IPS-18c (cell line): Measurements from ENCODE around the gene HOXD9.

ENCODE experiments used
- H3K4me3 ChIP-seq: 2 replicates; pipeline ENCODE4 v1.7.0; 2013; ENCODE audit warnings: low read depth, mild to moderate bottlenecking, low read length, moderate library complexity; ENCODE audit not compliant: insufficient read depth
- H3K9me3 ChIP-seq: one replicate; pipeline ENCODE4 v1.6.1; 2013; ENCODE audit warnings: mild to moderate bottlenecking, low read length, moderate library complexity; ENCODE audit not compliant: control insufficient read depth, insufficient read depth

The HOXD9 gene

GRCh38 chr2:176151442-176152287, 29.1 kb downstream of the HOXD9 start, which contains the start of gene HOXD4:
HOXD4 (plus strand) TSS chr2:176151550; CDS start chr2:176151634, 84 bp downstream.
- no peak within 1 kb of the TSS for H3K4me3 ChIP-seq
- no peaks in the 10 kb centered on the region for H3K9me3 ChIP-seq

DNA sequence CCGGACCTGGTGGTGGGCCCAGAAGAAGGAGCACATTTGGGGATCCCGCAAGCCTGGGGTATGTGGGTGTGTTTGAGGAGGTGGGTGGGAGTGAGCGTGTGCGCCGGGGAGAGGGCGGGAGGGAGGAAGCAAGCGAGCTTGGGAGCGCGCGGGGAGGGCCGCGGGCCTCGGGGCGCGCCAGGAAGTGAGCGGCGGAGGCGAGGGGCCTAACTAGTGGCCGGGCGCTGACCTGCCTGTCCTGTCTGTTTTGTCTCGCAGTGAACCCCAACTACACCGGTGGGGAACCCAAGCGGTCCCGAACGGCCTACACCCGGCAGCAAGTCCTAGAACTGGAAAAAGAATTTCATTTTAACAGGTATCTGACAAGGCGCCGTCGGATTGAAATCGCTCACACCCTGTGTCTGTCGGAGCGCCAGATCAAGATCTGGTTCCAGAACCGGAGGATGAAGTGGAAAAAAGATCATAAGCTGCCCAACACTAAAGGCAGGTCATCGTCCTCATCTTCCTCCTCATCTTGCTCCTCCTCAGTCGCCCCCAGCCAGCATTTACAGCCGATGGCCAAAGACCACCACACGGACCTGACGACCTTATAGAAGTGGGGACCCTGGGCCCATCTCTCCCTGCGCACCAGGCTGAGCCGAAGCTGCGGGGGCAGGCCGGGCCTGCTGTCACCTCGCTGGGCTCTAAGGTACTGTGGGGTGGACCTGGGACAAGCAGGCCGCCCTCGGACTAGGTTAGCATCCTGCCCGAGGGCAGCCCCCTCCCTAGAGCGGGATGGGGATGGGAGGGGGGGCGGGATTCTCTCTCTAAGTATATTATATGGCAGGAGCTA, 30.0 kb downstream of the HOXD9 start:
- H3K9me3 ChIP-seq = no peaks in the 10 kb centered on the region
- no peak overlapping the region for H3K4me3 ChIP-seq

DNA sequence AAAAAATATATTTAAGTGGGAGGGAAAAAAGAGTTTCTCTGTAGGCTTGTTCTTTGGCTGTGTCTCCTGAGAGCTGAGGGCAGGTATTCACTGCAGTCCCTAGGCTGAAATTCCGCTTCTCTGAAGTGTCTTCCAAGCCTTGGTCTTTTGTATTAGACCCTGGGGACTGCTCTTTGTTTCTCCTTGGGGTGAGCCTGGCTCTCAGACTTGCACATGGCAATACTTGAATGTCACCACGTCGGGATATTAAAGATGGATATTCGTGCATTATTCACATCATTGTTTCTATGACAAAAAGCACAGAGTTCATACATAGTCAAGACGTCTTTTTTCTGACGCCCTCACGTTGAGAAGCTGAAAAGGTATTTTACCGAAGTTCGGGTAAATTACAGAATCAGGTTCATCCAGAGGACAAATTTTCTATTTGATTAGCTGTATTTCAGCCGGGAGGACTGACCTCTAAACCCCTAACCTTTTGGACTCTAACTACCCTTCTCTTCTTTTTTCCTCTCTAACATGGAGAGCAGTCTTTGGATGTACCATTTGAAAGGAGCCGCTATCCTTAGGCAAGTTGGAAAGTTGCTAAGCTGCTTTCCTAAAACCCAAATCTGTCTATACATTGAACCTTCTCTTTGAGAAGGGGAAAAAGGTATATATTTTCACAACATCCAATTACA, 32.2 kb downstream of the HOXD9 start:
- no peaks in the 10 kb centered on the region for H3K9me3 ChIP-seq
- H3K4me3 ChIP-seq = no peak overlapping the region

DNA sequence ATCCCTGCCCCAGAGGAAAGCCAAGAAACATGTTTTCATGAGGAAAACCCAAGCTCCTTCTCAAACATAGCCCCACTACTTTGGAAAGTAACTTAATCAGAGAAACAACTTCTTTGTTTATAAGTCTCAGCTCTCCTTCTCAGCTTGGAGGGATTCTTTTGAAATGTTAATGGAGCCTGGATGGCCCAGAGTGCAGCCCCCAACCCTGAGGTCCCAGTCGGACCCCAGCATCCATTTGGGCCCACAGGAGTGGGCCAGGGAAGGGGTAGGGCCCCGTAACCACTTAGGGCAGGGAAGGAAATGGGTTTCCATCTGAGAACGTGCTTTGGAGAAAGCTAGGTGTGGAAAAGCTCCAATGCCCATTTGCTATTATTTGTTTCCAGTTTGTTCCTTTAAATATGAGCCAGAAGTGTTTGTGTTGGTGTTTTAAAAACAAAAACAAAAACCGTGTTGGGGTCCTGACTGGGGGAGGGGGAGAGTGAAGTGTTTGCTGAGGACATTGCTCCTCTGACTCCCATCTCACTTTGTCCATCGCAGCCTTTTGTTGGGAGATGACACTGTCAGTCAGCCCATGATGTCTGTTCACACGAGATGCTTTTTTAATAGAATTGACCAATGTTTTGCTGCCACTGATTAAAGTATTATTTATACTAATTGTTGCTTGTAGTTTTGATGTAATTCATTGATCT, 33.0 kb downstream of the HOXD9 start:
- H3K4me3 ChIP-seq = no peak overlapping the region
- no peaks in the 10 kb centered on the region for H3K9me3 ChIP-seq

- Histone ChIP-seq H3K4me3 (no peak overlapping the region), H3K9me3 (no peaks in the 10 kb centered on the region)
These were observed 33.8 kb downstream of the HOXD9 start for GRCh38 chr2:176156301-176156806.

- Histone ChIP-seq H3K4me3 (no peak within 1 kb of the TSS), H3K9me3 (no peaks in the 10 kb centered on the region)
These were observed 34.4 kb downstream of the HOXD9 start, which contains the start of gene HOXD3 for GRCh38 chr2:176156807-176157498. HOXD3 (plus strand) TSS chr2:176157307; CDS start chr2:176169115, 11,808 bp downstream.

GRCh38 chr2:176157499-176158185, 35.1 kb downstream of the HOXD9 start:
- no peak overlapping the region for H3K4me3 ChIP-seq
- H3K9me3 ChIP-seq = peaks cover 3% of the 10 kb centered on the region

DNA sequence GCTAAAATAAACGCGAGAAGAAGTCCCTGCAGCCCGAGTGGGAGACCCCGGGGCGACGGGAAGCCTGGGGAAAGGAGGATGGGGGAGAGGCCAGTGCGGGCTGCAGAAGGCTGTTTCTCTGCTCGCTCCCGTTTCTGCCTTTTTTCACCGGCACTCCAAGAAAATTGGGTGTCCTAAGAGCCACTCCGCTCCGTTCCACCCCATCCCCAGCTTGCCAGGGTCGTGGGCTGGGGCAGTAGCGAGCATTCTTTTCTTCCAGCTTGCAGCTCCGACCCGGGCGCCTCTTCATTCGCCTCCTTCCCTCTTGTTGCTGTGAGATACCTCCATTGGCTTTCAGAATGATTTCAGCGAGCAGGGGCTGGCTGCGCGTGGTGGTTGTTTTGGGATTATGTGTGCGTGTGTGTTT, 35.7 kb downstream of the HOXD9 start:
- H3K4me3 ChIP-seq = no peak overlapping the region

GRCh38 chr2:176158855-176159662, 36.5 kb downstream of the HOXD9 start:
- H3K4me3 ChIP-seq = no peak overlapping the region
- peaks cover 6% of the 10 kb centered on the region for H3K9me3 ChIP-seq

More for the DNA sequence above, 35.7 kb downstream of the HOXD9 start:
- H3K9me3 ChIP-seq = peaks cover 6% of the 10 kb centered on the region

GRCh38 chr2:176159663-176160250, 37.2 kb downstream of the HOXD9 start:
- H3K9me3 ChIP-seq = peaks cover 6% of the 10 kb centered on the region
- no peak overlapping the region for H3K4me3 ChIP-seq

- Histone ChIP-seq H3K4me3 (no peak overlapping the region; the same call in 1 of the 2 replicates), H3K9me3 (peaks cover 8% of the 10 kb centered on the region)
These were observed 37.9 kb downstream of the HOXD9 start for GRCh38 chr2:176160251-176160985.

- no peak overlapping the region for H3K4me3 ChIP-seq
These were observed 38.7 kb downstream of the HOXD9 start for GRCh38 chr2:176160986-176161824.

GRCh38 chr2:176161825-176162626, 39.5 kb downstream of the HOXD9 start:
- Histone ChIP-seq H3K9me3 (peaks cover 8% of the 10 kb centered on the region), H3K4me3 (no peak overlapping the region)

More at GRCh38 chr2:176160986-176161824, 38.7 kb downstream of the HOXD9 start:
- H3K9me3 ChIP-seq = peaks cover 8% of the 10 kb centered on the region
